ENCODE data around the gene GPR173. TPM values are rescaled to one million over a fixed set of nuclear protein-coding genes. Genes with fewer than 3 reads are reported as not detected.

The GPR173 gene
- total RNA-seq, 2 donors from 2014 or later: not detected

DNA sequence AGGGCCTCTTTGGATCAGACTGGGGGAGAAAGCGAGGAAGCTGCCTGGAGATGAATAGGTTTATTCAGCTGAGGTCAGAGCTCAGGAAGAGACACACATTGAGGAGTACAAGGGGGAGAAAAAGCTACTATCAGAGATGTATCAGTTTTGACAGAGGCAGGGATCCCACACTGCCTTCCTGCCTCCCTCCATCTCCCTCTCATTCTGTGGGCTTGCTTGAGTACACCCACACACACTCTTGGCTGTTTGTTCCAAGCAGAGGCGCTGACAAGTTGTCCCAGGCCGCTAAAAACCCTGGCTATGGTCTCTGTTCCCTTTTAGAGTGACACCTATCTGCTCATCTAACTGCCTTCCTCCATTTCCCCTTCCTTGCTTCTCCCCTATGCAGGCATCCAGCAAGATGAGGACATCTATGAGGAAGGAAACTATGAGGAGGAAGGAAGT is 38.8 kb downstream of the GPR173 start:
- H3K4me1 Mint-ChIP-seq (ENCODE audit: low read depth in 2 of 2): peaks cover 27 to 28% of the 10 kb centered on the region in 2 donors
- H3K36me3 Mint-ChIP-seq: peaks cover 11% of the 10 kb centered on the region
- no peaks in the 10 kb centered on the region for H3K9me3 Mint-ChIP-seq
- H3K27me3 Mint-ChIP-seq: peaks cover 0 to 7% of the 10 kb centered on the region in 2 donors
- no peak overlapping the region for H3K4me3 Mint-ChIP-seq
- no peak for DNase-seq (ENCODE audit: low spot score)
- ATAC-seq: no peak
- no peak overlapping the region for H3K27ac Mint-ChIP-seq

DNA sequence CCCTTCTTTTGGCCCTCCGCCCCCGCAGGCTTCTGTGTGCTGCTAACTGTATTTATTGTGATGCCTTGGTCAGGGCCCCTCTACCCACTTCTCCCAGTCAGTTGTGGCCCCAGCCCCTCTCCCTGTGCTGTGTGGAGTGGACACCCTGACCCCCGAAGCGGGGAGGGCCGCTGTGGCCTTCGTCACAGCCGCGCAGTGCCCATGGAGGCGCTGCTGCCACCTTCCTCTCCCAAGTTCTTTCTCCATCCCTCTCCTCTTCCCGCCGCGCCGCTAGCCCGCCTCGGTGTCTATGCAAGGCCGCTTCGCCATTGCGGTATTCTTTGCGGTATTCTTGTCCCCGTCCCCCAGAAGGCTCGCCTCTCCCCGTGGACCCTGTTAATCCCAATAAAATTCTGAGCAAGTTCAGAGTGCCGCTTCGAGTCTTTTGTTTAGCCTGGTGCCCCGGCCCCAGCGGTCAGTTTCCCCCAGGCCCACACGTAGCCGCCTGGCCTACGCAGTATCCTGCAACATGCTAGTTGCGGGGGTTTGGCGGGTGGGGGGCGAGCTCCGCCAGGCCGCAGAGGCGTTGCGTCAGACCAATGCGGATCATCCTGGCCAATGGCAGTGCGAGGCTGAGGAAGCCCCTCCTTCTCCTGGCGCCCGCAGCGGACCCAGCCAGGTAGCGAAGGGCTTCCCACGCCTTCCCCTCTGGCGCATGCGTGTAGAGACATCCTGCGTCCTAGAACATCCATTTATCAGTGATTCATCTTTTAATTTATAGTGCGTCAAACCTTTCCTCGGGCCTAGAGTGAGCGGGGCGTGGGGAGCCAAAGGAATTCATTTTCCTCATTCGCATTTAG is 39.8 kb downstream of the GPR173 start:
- H3K4me3 Mint-ChIP-seq: peak overlapping the region; percentile 79
- peaks cover 0 to 7% of the 10 kb centered on the region in 2 donors for H3K27me3 Mint-ChIP-seq
- H3K36me3 Mint-ChIP-seq: peaks cover 11% of the 10 kb centered on the region
- peak; percentile 73 for DNase-seq (ENCODE audit: low spot score)
- H3K4me1 Mint-ChIP-seq (ENCODE audit: low read depth in 2 of 2): peaks cover 20 to 23% of the 10 kb centered on the region in 2 donors
- H3K9me3 Mint-ChIP-seq: no peaks in the 10 kb centered on the region
- peak; percentile 59 to 62 for ATAC-seq
- peak overlapping the region; percentile 67 to 73 for H3K27ac Mint-ChIP-seq

DNA sequence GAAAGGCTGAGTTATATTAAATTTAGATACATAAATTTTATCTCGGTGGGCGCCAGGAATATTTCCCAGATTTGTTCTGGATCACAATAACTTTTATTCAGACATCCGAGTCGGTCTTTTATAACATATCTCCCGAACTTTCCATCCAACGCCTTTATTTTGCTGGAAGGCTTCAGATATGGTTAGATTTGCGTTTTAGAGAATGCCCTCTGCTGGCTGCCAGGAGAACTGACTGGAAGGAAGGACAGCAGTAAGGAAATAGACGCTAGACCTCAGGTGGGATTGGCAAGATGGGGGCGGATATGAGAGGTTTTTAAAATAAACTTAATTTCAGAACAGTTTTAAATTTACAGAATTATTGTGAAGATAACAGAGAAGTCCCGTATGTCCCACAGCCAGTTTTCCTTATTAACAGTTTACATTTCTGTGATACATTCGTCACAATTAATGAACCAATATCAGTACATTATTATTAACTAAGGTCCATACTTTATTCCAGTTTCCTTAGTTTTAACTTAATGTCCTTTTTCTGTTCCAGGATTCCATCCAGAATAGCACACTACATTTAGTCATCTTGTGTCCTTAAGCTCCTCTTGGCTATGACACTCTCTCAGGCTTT is 40.7 kb downstream of the GPR173 start:
- ATAC-seq (no peak), DNase-seq (ENCODE audit: low spot score) (no peak)
- Mint-ChIP-seq H3K9me3 (no peaks in the 10 kb centered on the region), H3K27ac (peak overlapping the region in 1 of 2 donors; percentile 73), H3K4me3 (peak overlapping the region; percentile 79), H3K36me3 (peaks cover 11% of the 10 kb centered on the region), H3K27me3 (peaks cover 0 to 7% of the 10 kb centered on the region in 2 donors), H3K4me1 (ENCODE audit: low read depth in 2 of 2) (peaks cover 13 to 18% of the 10 kb centered on the region in 2 donors)

DNA sequence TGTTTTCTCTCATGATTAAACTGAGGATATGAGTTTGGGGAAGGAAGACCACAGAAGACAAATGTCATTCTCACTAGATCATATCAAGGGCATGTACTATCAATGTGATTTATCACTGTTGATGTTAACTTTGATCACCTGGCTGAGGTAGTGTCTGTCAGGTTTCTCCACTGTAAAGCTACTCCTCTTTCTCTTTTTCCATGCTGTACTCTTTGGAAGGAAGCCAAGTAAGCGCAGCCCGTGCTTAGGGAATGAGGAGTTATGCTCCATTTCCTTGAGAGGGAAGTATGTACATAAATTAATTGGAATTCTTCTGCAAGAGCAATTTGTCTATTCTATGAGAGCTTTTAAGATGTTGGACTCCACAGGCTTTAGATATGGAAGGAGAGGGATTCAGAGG is 41.3 kb downstream of the GPR173 start:
- peaks cover 15 to 23% of the 10 kb centered on the region in 2 donors for H3K4me1 Mint-ChIP-seq (ENCODE audit: low read depth in 2 of 2)
- H3K36me3 Mint-ChIP-seq: peaks cover 11% of the 10 kb centered on the region
- H3K27me3 Mint-ChIP-seq: peaks cover 0 to 11% of the 10 kb centered on the region in 2 donors
- no peaks in the 10 kb centered on the region for H3K9me3 Mint-ChIP-seq
- no peak overlapping the region for H3K4me3 Mint-ChIP-seq
- ATAC-seq: no peak
- H3K27ac Mint-ChIP-seq: no peak overlapping the region
- no peak for DNase-seq (ENCODE audit: low spot score)

DNA sequence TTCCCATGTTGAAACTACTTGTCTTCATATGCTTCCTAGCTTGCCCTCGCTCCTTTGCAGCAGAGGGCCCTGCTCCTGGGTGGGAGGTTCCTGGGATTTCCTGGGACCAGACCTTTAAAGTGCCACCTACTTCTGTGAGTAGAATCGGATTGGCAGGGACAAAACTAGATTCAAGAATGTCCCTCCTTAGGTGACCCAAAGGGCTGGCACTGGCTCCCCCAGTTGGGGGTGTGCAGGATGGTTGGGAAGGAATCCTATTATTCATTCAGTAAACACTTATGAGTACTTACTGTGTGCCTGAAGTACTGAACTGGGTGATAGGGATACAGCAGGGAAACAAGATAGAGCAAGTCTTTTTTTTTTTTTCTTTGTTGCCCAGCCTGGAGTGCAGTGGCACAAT is 42.8 kb downstream of the GPR173 start:
- DNase-seq (ENCODE audit: low spot score) (no peak), ATAC-seq (no peak)
- H3K9me3 Mint-ChIP-seq: no peaks in the 10 kb centered on the region
- peaks cover 0 to 13% of the 10 kb centered on the region in 2 donors for H3K27me3 Mint-ChIP-seq
- peaks cover under 1% of the 10 kb centered on the region for H3K36me3 Mint-ChIP-seq
- peaks cover 13 to 23% of the 10 kb centered on the region in 2 donors for H3K4me1 Mint-ChIP-seq (ENCODE audit: low read depth in 2 of 2)
- no peak overlapping the region for H3K27ac Mint-ChIP-seq
- no peak overlapping the region for H3K4me3 Mint-ChIP-seq

DNA sequence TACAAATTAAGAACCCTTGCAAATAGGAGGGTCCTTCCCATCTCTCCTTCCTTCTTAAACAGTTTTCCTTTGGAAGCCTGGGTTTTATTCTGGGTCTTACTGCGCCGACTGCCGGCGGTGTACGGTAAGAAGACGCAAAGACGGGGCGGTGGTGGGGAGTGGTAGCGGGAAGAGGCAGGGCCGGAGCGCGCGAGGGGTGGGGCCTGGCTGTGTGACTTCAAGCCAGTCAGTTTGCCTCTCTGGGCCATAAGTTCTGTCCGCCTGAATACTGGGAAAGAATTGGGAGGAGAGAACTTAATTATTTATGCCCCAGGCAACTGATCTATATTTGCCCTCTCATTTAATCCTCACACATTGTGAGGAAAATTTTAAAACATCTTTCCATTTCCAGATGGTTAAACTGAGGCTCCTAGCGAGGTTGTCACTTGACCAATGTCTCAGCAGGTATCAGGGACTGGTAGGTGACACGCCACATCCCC is 44.6 kb downstream of the GPR173 start:
- ATAC-seq (peak; percentile 81 to 82), DNase-seq (ENCODE audit: low spot score) (peak; percentile 73)
- Mint-ChIP-seq H3K27ac (peak overlapping the region; percentile 61 to 63), H3K9me3 (no peaks in the 10 kb centered on the region), H3K4me1 (ENCODE audit: low read depth in 2 of 2) (peaks cover 13 to 23% of the 10 kb centered on the region in 2 donors), H3K27me3 (peaks cover 0 to 13% of the 10 kb centered on the region in 2 donors), H3K4me3 (peak overlapping the region; percentile 86), H3K36me3 (no peaks in the 10 kb centered on the region)

DNA sequence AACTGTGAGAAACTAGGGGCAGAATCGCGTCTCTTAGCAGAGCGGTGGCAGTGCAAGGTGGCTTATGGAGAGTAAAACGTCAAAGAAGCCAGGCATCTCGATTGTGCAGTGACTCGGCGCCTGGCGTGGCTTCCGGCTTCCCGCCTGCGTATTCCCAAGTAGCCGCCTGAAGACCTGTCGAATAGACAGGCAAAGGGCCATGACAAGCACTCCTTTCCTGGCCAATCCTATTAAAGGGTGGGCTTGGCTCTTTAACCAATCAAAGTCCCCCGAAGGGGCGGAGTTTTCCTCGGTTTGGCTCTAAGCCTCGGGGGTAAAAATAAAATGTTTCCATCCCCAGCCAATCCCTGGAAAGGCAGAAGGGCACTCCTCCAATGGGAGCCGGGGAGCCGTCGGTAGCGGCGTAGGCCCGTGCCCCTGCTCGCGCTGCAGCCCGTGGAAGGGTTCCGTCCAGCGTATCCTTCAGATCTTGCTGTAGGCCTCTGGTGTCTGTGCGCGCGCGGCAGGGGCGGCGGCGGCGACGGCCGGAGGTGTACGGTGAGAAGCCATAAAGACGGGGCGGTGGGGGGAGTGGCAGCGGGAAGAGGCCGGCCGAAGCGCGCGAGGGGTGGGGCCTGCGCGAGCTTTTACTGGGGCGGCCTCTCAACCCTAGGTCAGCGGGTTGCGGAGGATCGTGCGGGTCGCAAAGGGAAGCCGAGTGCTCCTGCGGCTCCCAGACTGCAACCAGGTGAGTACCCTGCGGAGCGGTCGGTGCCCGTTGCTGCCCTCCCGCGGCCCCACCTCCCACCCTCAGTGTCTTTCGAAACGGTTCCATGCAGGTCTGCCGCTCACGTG is 45.4 kb downstream of the GPR173 start, which contains the start of gene KANTR:
TSS of gene KANTR (plus strand) at position 395 of the 834 bp plus-strand sequence. CDS start 30,131 bp downstream, outside the sequence.
- Mint-ChIP-seq H3K27ac (peak within 1 kb of the TSS; percentile 61 to 63), H3K4me1 (ENCODE audit: low read depth in 2 of 2) (peaks cover 6 to 16% of the 10 kb centered on the region in 2 donors), H3K27me3 (peaks cover 0 to 11% of the 10 kb centered on the region in 2 donors), H3K36me3 (no peaks in the 10 kb centered on the region), H3K9me3 (no peaks in the 10 kb centered on the region), H3K4me3 (peak within 1 kb of the TSS; percentile 86)
- ATAC-seq (peak; percentile 92), DNase-seq (ENCODE audit: low spot score) (peak; percentile 86)

DNA sequence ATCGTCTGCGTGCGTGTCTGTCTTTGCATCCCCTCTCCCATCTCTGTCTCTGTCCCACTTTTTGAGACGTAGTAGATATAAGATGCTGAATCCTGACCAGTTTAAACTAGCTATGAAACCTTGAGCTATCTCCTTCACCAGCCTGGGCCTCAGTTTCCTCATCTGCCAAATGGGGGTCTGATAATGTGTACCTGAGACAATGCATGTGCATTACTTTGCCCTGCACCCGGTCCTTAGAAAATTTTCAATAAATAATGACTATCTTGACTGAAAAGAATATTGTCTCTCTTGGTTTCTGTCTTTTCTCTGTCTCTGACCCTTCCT is 46.0 kb downstream of the GPR173 start:
- no peak for ATAC-seq
- peaks cover 0 to 10% of the 10 kb centered on the region in 2 donors for H3K27me3 Mint-ChIP-seq
- no peak for DNase-seq (ENCODE audit: low spot score)
- no peaks in the 10 kb centered on the region for H3K9me3 Mint-ChIP-seq
- H3K27ac Mint-ChIP-seq: peak overlapping the region; percentile 36 to 61
- H3K4me1 Mint-ChIP-seq (ENCODE audit: low read depth in 2 of 2): peaks cover 6 to 15% of the 10 kb centered on the region in 2 donors
- no peaks in the 10 kb centered on the region for H3K36me3 Mint-ChIP-seq
- H3K4me3 Mint-ChIP-seq: peak overlapping the region; percentile 86

DNA sequence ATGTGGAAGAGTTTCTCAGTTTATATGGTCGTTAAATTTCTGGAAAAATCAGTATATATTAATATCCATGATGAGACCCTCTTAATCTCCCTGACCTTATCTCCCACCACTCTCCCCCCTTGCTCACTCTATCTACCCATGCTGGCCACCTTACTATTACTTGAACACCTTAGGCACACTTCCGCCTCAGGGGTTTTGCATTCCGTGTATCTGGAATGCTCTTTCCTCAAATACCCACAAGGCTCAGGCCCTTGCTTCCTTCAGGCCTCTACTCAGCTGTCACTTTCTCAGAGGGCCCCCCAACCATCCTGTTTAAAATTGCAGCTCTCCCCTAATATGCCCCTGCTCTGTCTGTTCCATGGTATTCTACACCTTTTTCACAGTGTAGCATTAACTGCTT is 47.2 kb downstream of the GPR173 start:
- no peak for DNase-seq (ENCODE audit: low spot score)

DNA sequence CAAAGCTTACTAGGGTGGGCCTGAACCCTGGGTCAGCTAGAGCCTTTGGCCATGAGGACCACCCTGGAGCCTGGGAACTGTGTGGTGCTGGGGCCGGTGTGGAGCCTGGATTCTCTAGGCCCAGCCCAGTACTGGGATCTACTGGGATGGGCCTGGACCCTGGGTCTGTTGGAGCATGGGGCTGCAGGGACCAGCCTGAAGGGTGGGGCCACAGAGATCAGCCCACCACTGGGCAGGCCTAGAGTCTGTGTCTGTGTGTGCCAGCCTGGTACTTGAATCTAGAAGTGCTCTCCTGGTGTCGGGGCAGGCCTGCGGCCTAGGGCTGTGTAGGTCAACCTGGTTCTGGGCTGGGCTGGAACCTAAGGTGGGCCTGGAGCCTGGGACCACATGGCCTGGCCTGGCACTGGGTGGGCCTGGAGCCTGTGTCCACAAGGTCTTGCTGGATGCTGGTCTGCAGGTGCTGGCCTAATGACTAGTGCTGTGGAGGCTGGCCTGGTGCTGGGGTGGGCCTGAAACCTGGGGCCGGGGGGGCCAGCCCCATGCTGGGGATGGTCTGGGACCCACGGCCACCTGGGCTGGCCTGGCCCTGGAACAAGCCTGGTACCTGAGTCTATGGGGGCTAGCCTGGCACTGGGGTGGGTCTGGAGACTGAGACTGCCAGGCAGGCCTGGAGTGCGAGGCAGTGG is 66.4 kb downstream of the GPR173 start:
- peak in 1 of 2 donors; percentile 66 for ATAC-seq
- DNase-seq (ENCODE audit: low spot score): no peak
- H3K4me3 Mint-ChIP-seq: no peak overlapping the region
- peaks cover 6 to 12% of the 10 kb centered on the region in 2 donors for H3K4me1 Mint-ChIP-seq (ENCODE audit: low read depth in 2 of 2)
- H3K27ac Mint-ChIP-seq: no peak overlapping the region
- no peaks in the 10 kb centered on the region for H3K27me3 Mint-ChIP-seq
- no peaks in the 10 kb centered on the region for H3K9me3 Mint-ChIP-seq
- no peaks in the 10 kb centered on the region for H3K36me3 Mint-ChIP-seq

More for the DNA sequence above, 47.2 kb downstream of the GPR173 start:
- Mint-ChIP-seq H3K4me1 (ENCODE audit: low read depth in 2 of 2) (peaks cover 6 to 15% of the 10 kb centered on the region in 2 donors), H3K27ac (peak overlapping the region in 1 of 2 donors; percentile 21), H3K27me3 (peaks cover 0 to 10% of the 10 kb centered on the region in 2 donors), H3K9me3 (no peaks in the 10 kb centered on the region), H3K4me3 (peak overlapping the region; percentile 49), H3K36me3 (no peaks in the 10 kb centered on the region)
- no peak for ATAC-seq

DNA sequence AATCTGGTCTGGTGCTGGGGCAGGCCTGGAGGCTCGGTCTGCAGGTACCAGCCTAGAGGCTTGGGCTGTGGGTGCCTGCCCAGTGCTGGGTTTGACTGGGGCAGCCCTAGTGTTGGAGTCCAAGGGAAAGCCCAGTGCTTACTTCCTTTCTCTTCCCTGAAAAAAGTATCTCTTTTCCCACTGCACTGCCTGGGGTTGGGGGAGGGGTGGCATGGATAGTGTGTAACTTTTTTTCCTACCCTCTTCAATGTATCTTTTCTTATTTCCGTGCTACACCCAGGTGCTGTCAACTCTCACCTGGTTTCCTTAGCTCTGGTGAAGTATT is 66.9 kb downstream of the GPR173 start:
- no peak overlapping the region for H3K4me3 Mint-ChIP-seq
- no peaks in the 10 kb centered on the region for H3K36me3 Mint-ChIP-seq
- peaks cover 6 to 12% of the 10 kb centered on the region in 2 donors for H3K4me1 Mint-ChIP-seq (ENCODE audit: low read depth in 2 of 2)
- no peak overlapping the region for H3K27ac Mint-ChIP-seq
- ATAC-seq: no peak
- DNase-seq (ENCODE audit: low spot score): no peak
- H3K9me3 Mint-ChIP-seq: no peaks in the 10 kb centered on the region
- no peaks in the 10 kb centered on the region for H3K27me3 Mint-ChIP-seq

DNA sequence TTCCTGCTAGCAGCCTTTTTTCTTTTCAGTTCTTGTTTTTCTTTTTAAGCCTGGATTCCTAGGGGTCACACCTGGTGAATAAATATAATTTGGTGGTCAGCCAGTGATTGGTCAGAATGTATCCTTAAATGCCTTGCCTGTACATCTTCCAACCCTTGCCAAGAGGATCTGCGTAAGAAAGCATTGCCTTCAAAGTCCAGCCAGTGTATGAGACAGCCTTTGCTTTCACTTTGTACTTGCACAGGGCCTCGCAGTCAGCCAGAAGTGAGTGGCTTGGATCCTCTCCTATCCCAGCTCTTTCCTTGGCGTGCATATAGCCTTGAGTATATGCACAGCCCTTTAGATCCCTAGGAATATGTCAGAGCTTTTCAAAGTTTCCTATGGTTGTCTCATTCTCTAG is 67.5 kb downstream of the GPR173 start:
- H3K36me3 Mint-ChIP-seq: no peaks in the 10 kb centered on the region
- H3K4me3 Mint-ChIP-seq: no peak overlapping the region
- H3K27me3 Mint-ChIP-seq: no peaks in the 10 kb centered on the region
- H3K9me3 Mint-ChIP-seq: no peaks in the 10 kb centered on the region
- ATAC-seq: no peak
- no peak overlapping the region for H3K27ac Mint-ChIP-seq
- no peak for DNase-seq (ENCODE audit: low spot score)
- H3K4me1 Mint-ChIP-seq (ENCODE audit: low read depth in 2 of 2): peaks cover 6 to 12% of the 10 kb centered on the region in 2 donors

DNA sequence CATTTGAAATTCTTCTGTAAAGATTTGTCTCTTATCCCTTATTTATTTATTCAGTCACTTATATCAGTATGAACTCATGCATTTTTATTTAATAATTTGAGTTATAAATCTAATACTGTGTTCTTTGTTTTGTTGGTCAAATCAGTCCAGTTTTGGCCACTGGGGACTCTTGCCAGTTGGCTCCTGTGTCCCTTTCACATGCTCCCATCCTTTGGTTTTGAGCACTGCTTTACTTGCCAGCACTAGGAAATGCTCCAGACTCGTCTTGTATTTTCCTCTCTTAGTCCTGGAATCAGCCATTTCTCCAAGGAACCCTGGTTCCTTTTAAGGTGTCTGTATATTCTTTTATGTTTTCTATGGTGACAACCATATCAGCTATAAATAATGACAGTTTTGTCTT is 73.4 kb downstream of the GPR173 start:
- ATAC-seq (no peak), DNase-seq (ENCODE audit: low spot score) (no peak)
- Mint-ChIP-seq H3K9me3 (no peaks in the 10 kb centered on the region), H3K27ac (no peak overlapping the region), H3K27me3 (peaks cover 0 to 3% of the 10 kb centered on the region in 2 donors), H3K4me1 (ENCODE audit: low read depth in 2 of 2) (peaks cover 0 to 19% of the 10 kb centered on the region in 2 donors), H3K36me3 (no peaks in the 10 kb centered on the region), H3K4me3 (no peak overlapping the region)
